HCT116 (cell line): Measurements from ENCODE around the gene RCAN2. TPM values are rescaled to one million over a fixed set of nuclear protein-coding genes. Genes with fewer than 3 reads are reported as not detected.

ENCODE experiments used
- ATAC-seq: fragments of 200-7000 bp; cut with Tn5 transposase; 2 replicates; pipeline ENCODE4 v1.9.1; 2020; ENCODE audit warnings: mild to moderate bottlenecking, moderate library complexity
- BruUV-seq: library from RNA; stranded (reverse); fragments of 400-500 nt; replicated peaks from 2 replicates; lab custom pipeline; 2021; lab: Mats Ljungman, UMichigan
- CTCF ChIA-PET: fragments of 300-600 bp; sonication (Branson Sonifier 250); formaldehyde crosslinking; loops from one replicate; lab custom pipeline; 2021; ENCODE audit warnings: antibody characterized with exemption; lab: Charles Lee
- POLR2A ChIA-PET: fragments of 300-600, 350-600 bp; sonication (Branson Sonifier 250); formaldehyde crosslinking; loops from one replicate; lab custom pipeline; 2021; ENCODE audit warnings: antibody characterized with exemption; lab: Charles Lee
- RAD21 ChIA-PET, 2 experiments: fragments of 300-600 bp; sonication (Branson Sonifier 250); formaldehyde crosslinking; loops; one replicate each; lab custom pipeline; 2023; ENCODE audit warnings: low total read pairs in 2 of 2; ENCODE audit not compliant: uncharacterized antibody in 2 of 2, unreplicated experiment in 2 of 2, low non-redundant PET in 1 of 2; lab: Charles Lee
- DNase-seq: peaks from one replicate; pipeline ENCODE4 v3.0.0-alpha.2; 2010; ENCODE audit warnings: low read depth, low spot score
- H2AFZ ChIP-seq: fragments of 200-600 bp; shearing (Covaris generic), sonication (generic); 2 replicates; pipeline ENCODE4 v1.6.1; 2017; ENCODE audit warnings: low read depth, mixed run types, mixed read lengths, antibody characterized with exemption, low read length; ENCODE audit not compliant: poor library complexity, severe bottlenecking
- H3K27ac ChIP-seq: 2 replicates; pipeline ENCODE4 v1.5.1; 2012; ENCODE audit warnings: low read depth, low read length
- H3K27me3 ChIP-seq: fragments of 200-600 bp; sonication (generic); 2 replicates; pipeline ENCODE4 v1.6.1; 2016; ENCODE audit warnings: mixed run types, low read length, mixed read lengths; ENCODE audit not compliant: insufficient read depth
- H3K36me3 ChIP-seq, 2 experiments: fragments of 200-500 bp in 1 of 2; fragments of 200-600 bp in 1 of 2; sonication (Bioruptor generic) in 1 of 2; sonication (generic) in 1 of 2; 2 replicates each; pipeline versions ENCODE4 v1.5.1 to v1.6.1; 2014 to 2016; ENCODE audit warnings: low read length in 2 of 2, inconsistent platforms in 1 of 2, mixed read lengths in 1 of 2, mixed run types in 1 of 2; ENCODE audit not compliant: insufficient read depth in 2 of 2, control insufficient read depth in 1 of 2
- H3K4me1 ChIP-seq, 2 experiments: fragments of 200-600 bp in 1 of 2; sonication (generic) in 1 of 2; 2 replicates each; pipeline versions ENCODE4 v1.5.1 to v1.6.1; 2012 to 2017; ENCODE audit warnings: low read length in 2 of 2, inconsistent platforms in 1 of 2, mild to moderate bottlenecking in 1 of 2, mixed read lengths in 1 of 2, mixed run types in 1 of 2, moderate library complexity in 1 of 2; ENCODE audit not compliant: insufficient read depth in 2 of 2, control insufficient read depth in 1 of 2
- H3K4me2 ChIP-seq: fragments of 200-600 bp; sonication (generic); 2 replicates; pipeline ENCODE4 v1.6.1; 2017; ENCODE audit warnings: mixed run types, low read length, mixed read lengths
- H3K4me3 ChIP-seq, 2 experiments: fragments of 200-600 bp in 1 of 2; sonication (generic) in 1 of 2; replicated peaks in 1 of 2; 2 replicates each; pipeline ENCODE4 v1.5.1; 2011 to 2016; ENCODE audit warnings: low read length in 2 of 2, control low read depth in 1 of 2, low read depth in 1 of 2, mild to moderate bottlenecking in 1 of 2, mixed read lengths in 1 of 2, mixed run types in 1 of 2
- H3K79me2 ChIP-seq: fragments of 200-600 bp; sonication (generic); 2 replicates; pipeline ENCODE4 v1.6.1; 2017; ENCODE audit warnings: mild to moderate bottlenecking, mixed run types, low read length, moderate library complexity, mixed read lengths; ENCODE audit not compliant: insufficient read depth
- H3K9ac ChIP-seq: fragments of 200-600 bp; sonication (generic); 2 replicates; pipeline ENCODE4 v1.6.1; 2016; ENCODE audit warnings: low read length, mixed read lengths
- H3K9me2 ChIP-seq: fragments of 200-600 bp; sonication (generic), shearing (Covaris generic); 2 replicates; pipeline ENCODE4 v1.6.1; 2017; ENCODE audit warnings: mixed run types, mild to moderate bottlenecking, moderate library complexity; ENCODE audit not compliant: insufficient read depth
- H3K9me3 ChIP-seq, 2 experiments: fragments of 200-500 bp in 1 of 2; fragments of 200-600 bp in 1 of 2; sonication (Bioruptor generic) in 1 of 2; sonication (generic) in 1 of 2; 2 replicates each; pipeline ENCODE4 v1.6.1; 2014 to 2017; ENCODE audit warnings: low read length in 2 of 2, mixed read lengths in 2 of 2, inconsistent platforms in 1 of 2, low read depth in 1 of 2, mild to moderate bottlenecking in 1 of 2, mixed run types in 1 of 2, moderate library complexity in 1 of 2; ENCODE audit not compliant: control insufficient read depth in 1 of 2, insufficient read depth in 1 of 2
- H4K20me1 ChIP-seq: fragments of 200-600 bp; sonication (generic), shearing (Covaris generic); 2 replicates; pipeline ENCODE4 v1.6.1; 2017; ENCODE audit warnings: mixed run types, mild to moderate bottlenecking, moderate library complexity; ENCODE audit not compliant: insufficient read depth
- CBX3 ChIP-seq: IDR thresholded peaks from 2 replicates; pipeline ENCODE4 v1.6.1; 2012; ENCODE audit warnings: low read depth
- EGR1 ChIP-seq: IDR thresholded peaks from 2 replicates; pipeline ENCODE4 v1.6.1; 2012; ENCODE audit warnings: low read depth
- EZH2 ChIP-seq: fragments of 200-600 bp; sonication (generic); IDR thresholded peaks from 2 replicates; pipeline ENCODE4 v1.6.1; 2017; ENCODE audit warnings: antibody characterized with exemption, mixed run types
- JUND ChIP-seq: IDR thresholded peaks from 2 replicates; pipeline ENCODE4 v1.6.1; 2012
- POLR2A ChIP-seq: IDR thresholded peaks from 2 replicates; pipeline ENCODE4 v1.7.0; 2011; ENCODE audit warnings: borderline replicate concordance; ENCODE audit not compliant: insufficient read depth, insufficient read length; ENCODE audit errors: extremely low read depth
- RAD21 ChIP-seq: IDR thresholded peaks from 2 replicates; pipeline ENCODE4 v1.6.1; 2012; ENCODE audit warnings: low read depth, mild to moderate bottlenecking
- YY1 ChIP-seq: IDR thresholded peaks from 2 replicates; pipeline ENCODE4 v1.6.1; 2011; ENCODE audit warnings: low read length, low read depth, moderate library complexity, mild to moderate bottlenecking; ENCODE audit not compliant: insufficient replicate concordance; ENCODE audit errors: extremely low read depth
- ZBTB33 ChIP-seq: IDR thresholded peaks from 2 replicates; pipeline ENCODE4 v1.6.1; 2011; ENCODE audit warnings: mild to moderate bottlenecking, low read length, moderate library complexity; ENCODE audit not compliant: insufficient replicate concordance; ENCODE audit errors: extremely low read depth
- intact Hi-C: fragments of 100-400 bp; cut with micrococcal nuclease; formaldehyde crosslinking; loops from 2 replicates; pipeline ENCODE4 v1.10.0; 2022
- total RNA-seq: library from RNA; stranded (reverse); gene quantifications from one replicate; pipeline ENCODE4 v1.2.1, GENCODE V29; 2021; ENCODE audit not compliant: unreplicated experiment
- TF ChIP-seq, protein P1 (sequence below): IDR thresholded peaks from 2 replicates; pipeline ENCODE4 v1.6.1; 2012

Gene RCAN2
- total RNA-seq, 1 experiment from 2014 or later = 0.57 TPM

- no peaks in the 10 kb centered on the region for H4K20me1 ChIP-seq
- no peaks in the 10 kb centered on the region for H3K36me3 ChIP-seq
- ChIA-PET RAD21 (no interaction called here), POLR2A (no interaction called here), CTCF (interaction anchor here (1.1 kb wide), 2 partner anchors 127 to 192 kb away, joined by 5 read pairs; no protein-coding TSS in a partner anchor)
- no peak overlapping the region for H3K4me3 ChIP-seq
- H2AFZ ChIP-seq = no peak overlapping the region
- no peak for TF ChIP-seq JUND
- TF ChIP-seq, protein P1, sequence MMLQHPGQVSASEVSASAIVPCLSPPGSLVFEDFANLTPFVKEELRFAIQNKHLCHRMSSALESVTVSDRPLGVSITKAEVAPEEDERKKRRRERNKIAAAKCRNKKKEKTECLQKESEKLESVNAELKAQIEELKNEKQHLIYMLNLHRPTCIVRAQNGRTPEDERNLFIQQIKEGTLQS = no peak
- no peak for TF ChIP-seq POLR2A
- no peak for TF ChIP-seq EGR1
- TF ChIP-seq EZH2 = no peak
- TF ChIP-seq YY1 = no peak
- TF ChIP-seq RAD21 = no peak
- no peak for TF ChIP-seq ZBTB33
- TF ChIP-seq CBX3 = no peak
- no peak overlapping the region for H3K27ac ChIP-seq
- 0 out of 2 replicates have a peak, but pooled peaks cover 4% of the 10 kb centered on the region for H3K27me3 ChIP-seq
- DNase-seq = no peak
- intact Hi-C loops = no loop called here
- H3K9ac ChIP-seq = no peak overlapping the region
- no peak overlapping the region for H3K4me2 ChIP-seq
- H3K79me2 ChIP-seq = no peaks in the 10 kb centered on the region
- no peaks in the 10 kb centered on the region for H3K9me3 ChIP-seq
- no TSS peak for BruUV-seq
- no peak for ATAC-seq
- no peaks in the 10 kb centered on the region for H3K9me2 ChIP-seq
- no peaks in the 10 kb centered on the region for H3K4me1 ChIP-seq
Measured at GRCh38 chr6:46217671-46218131, 273.5 kb downstream of the RCAN2 start.
